ENCODE measurements around the gene SCNN1B. TPM values are rescaled to one million over a fixed set of nuclear protein-coding genes. Genes with fewer than 3 reads are reported as not detected.

The SCNN1B gene
- total RNA-seq, 1 donor, result not detected

DNA sequence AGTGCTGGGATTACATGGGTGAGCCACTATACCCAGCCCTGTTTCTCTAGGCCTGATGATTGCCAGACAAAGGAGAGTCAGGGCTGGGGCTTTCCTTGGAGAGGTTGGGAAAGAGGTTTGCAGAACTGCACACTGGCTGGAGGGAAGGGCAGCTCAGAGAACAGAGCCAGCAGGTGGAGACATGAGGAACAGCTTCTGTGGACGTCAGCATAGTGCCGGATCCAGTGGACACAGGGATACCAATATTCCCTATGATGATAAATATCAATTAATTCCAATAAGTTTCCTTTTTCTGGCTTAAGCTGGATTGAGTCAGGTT lies 43.2 kb upstream of the SCNN1B start:
- TF ChIP-seq, protein P1, sequence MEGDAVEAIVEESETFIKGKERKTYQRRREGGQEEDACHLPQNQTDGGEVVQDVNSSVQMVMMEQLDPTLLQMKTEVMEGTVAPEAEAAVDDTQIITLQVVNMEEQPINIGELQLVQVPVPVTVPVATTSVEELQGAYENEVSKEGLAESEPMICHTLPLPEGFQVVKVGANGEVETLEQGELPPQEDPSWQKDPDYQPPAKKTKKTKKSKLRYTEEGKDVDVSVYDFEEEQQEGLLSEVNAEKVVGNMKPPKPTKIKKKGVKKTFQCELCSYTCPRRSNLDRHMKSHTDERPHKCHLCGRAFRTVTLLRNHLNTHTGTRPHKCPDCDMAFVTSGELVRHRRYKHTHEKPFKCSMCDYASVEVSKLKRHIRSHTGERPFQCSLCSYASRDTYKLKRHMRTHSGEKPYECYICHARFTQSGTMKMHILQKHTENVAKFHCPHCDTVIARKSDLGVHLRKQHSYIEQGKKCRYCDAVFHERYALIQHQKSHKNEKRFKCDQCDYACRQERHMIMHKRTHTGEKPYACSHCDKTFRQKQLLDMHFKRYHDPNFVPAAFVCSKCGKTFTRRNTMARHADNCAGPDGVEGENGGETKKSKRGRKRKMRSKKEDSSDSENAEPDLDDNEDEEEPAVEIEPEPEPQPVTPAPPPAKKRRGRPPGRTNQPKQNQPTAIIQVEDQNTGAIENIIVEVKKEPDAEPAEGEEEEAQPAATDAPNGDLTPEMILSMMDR (IDR thresholded peaks at IDR 0.05; ENCODE audit: insufficient read depth, low read length), result no peak
- no peak overlapping the region for H3K4me3 ChIP-seq (ENCODE audit: low read depth, low read length)
- DNase-seq (ENCODE audit: low read depth), result no peak

DNA sequence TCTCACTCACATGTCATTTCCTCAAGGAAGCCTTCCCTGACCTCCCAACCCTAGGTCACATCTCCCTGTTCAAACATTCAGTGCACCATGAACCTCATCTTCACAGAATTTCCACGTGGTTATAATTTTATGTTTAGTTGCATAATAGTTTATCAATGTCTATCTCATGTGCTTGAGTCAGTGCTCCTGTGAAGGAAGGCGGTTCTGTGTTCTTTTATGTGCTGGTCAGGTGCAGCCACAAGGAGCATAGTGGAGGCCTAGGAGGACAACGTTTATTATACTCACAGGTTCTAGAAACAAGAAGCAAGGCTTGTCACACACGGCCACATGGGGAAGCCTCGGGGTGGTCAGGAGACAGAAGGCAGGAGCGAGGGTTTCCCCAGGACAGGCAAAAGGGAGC lies 34.5 kb upstream of the SCNN1B start:
- TF ChIP-seq, protein P1 (IDR thresholded peaks at IDR 0.05; ENCODE audit: insufficient read depth, low read length), result no peak
- no peak overlapping the region for H3K4me3 ChIP-seq (ENCODE audit: low read depth, low read length)
- DNase-seq (ENCODE audit: low read depth), result no peak

DNA sequence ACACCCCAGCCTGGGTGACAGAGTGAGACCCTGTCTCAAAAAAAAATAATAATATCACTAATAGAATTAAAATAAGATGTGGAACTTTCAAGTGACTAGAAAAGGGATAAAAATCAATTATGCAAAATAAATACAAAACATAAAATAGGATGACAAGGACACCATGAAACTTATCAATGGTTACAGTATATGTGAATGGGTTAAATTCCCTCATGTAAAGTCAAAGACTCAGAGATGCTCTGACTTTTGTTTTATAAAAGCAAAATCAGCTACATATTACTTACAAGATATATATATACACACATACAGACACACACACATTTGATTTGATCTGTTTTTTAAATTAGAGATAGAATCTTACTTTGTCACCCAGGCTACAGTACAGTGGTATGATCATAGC lies 33.5 kb upstream of the SCNN1B start:
- H3K4me3 ChIP-seq (ENCODE audit: low read depth, low read length), result no peak overlapping the region
- TF ChIP-seq, protein P1 (IDR thresholded peaks at IDR 0.05; ENCODE audit: insufficient read depth, low read length), result no peak

DNA sequence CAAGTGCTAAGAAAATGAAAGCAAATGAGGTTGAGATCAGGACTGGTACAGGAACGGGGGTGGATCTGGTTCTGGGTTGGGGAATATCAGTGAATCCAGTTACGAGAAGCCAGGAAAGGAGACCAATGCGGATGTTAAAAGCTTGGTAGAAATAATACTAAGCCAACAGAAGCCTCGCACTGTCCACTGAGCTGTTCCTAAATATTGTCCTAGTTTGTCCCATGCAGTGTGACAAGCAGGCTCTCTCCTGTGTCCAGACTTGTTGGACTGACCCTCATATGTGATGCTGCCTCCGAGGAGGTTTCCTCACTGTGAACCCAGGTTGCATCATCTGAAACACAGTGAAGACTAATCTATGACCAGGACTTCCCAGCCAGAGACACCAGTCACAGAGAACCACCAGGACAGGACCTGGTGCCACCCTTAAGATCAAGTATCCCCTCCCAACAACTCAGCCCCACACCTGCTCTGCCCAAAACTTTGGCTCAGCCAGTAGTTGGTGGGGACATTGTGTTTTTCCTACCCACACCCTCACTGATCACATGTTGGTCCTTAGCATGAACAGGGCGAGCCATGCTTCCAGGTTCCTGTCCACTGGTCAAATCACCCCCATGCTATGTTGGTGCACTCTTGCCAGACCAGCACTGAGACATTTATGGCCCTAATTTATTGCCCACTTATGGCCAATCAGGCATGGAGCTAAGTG lies 32.7 kb upstream of the SCNN1B start:
- DNase-seq (ENCODE audit: low read depth), result peak; percentile 2
- H3K4me3 ChIP-seq (ENCODE audit: low read depth, low read length), result no peak overlapping the region
- TF ChIP-seq, protein P1 (IDR thresholded peaks at IDR 0.05; ENCODE audit: insufficient read depth, low read length), result no peak

More for the DNA sequence above, 33.5 kb upstream of the SCNN1B start:
- DNase-seq (ENCODE audit: low read depth), result no peak

DNA sequence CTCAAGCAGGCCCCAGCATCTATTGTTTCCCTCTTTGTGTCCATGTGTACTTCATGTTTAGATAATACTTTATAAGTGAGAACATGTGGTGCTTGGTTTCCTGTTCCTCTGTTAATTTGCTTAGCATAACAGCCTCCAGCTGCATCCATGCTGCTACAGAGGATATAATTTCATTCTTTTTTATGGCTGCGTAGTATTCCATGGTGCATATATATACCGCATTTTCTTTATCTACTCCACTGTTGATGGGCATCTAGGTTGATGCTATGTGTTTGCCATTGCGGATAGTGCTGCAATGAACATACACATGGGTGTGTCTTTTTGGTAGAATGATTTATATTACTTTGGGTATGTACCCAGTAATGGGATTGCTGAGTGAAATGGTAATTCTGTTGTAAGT lies 31.4 kb upstream of the SCNN1B start:
- no peak for DNase-seq (ENCODE audit: low read depth)
- H3K4me3 ChIP-seq (ENCODE audit: low read depth, low read length), result no peak overlapping the region
- TF ChIP-seq, protein P1 (IDR thresholded peaks at IDR 0.05; ENCODE audit: insufficient read depth, low read length), result no peak

DNA sequence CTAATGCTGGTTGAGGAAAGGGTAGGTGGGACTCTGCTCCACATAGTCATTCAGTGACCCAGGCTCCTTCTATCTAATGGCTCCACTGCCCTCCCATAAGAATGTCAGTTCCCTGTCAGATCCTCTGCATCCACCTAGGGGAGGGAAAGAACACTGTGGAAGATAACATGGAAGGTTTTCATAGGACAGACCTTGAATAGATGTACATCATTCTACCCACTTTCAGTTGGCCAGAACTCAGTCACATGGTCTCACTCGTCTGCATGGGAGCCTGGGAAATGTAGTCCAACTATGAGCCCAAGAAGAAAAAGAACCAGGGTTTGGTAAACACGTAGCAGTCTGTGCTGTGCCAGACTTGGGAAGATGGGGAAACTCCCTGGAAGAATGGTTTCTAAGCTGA lies 27.1 kb upstream of the SCNN1B start:
- H3K4me3 ChIP-seq (ENCODE audit: low read depth, low read length), result no peak overlapping the region
- TF ChIP-seq, protein P1 (IDR thresholded peaks at IDR 0.05; ENCODE audit: insufficient read depth, low read length), result no peak
- DNase-seq (ENCODE audit: low read depth), result no peak

DNA sequence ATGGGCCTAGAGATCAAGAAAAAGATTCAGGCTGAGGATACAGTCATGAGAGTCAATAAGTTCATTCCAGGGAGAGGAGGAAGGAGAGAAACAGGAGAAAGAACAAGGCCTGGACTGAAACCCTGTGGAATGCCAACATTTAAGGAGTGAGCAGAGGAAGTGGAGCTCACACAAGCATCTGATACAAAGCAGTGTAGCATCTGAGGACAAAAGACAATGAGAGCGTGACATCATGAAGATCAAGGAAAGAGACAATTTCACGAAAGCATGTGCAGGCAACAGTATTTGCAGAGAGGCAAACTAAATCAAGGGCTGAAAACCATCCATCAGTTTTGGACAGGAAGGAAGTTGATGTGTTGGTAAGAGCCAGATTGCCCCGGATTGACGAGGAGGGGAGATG lies 25.3 kb upstream of the SCNN1B start:
- TF ChIP-seq, protein P1 (IDR thresholded peaks at IDR 0.05; ENCODE audit: insufficient read depth, low read length), result no peak
- DNase-seq (ENCODE audit: low read depth), result no peak
- H3K4me3 ChIP-seq (ENCODE audit: low read depth, low read length), result no peak overlapping the region
